ENCODE results near the gene PLEKHJ1. TPM values are rescaled to one million over a fixed set of nuclear protein-coding genes. Genes with fewer than 3 reads are reported as not detected.

PLEKHJ1 gene
- total RNA-seq, 2 donors from 2014 or later, result 67.4 to 92.7 TPM

- peak; percentile 66 to 77 for DNase-seq
- H3K27ac Mint-ChIP-seq, result no peak overlapping the region
- no peaks in the 10 kb centered on the region for H3K36me3 Mint-ChIP-seq (ENCODE audit: insufficient read depth in 2 of 2)
- no peaks in the 10 kb centered on the region for H3K27me3 Mint-ChIP-seq (ENCODE audit: low read depth)
- no peak overlapping the region for H3K4me3 Mint-ChIP-seq
- H3K4me1 Mint-ChIP-seq (ENCODE audit: low read depth), result peaks cover 41% of the 10 kb centered on the region
- H3K9me3 Mint-ChIP-seq, result no peaks in the 10 kb centered on the region
- peak; percentile 39 to 40 for ATAC-seq (replicated peaks in 1 of 2)
Measured at GRCh38 chr19:2261438-2262172, 25.5 kb upstream of the PLEKHJ1 start.

DNA sequence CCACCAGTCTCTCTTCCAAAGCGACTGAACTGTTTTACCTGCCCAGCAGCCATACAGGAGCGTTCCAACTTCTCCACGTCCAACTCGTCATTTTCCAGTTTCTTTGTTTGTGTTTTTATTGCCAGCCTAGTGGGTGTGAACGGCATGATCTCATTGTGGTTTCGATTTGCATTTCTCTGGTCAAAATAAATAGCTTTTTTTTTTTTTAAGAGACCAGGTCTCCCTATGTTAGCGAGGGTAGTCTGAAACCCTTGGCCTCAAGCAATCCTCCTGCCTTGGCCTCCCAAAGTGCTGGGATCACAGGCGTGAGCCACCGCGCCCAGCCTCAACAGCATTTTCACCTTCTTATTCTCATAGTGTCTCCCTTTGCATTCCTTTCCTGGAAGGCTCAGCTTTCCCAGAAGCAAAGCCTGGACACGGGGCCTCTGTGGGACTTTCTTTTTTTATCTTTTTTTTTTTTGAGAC, 24.2 kb upstream of the PLEKHJ1 start:
- ATAC-seq (replicated peaks in 1 of 2) (peak in 1 of 2 donors; percentile 20), DNase-seq (no peak)
- H3K27ac Mint-ChIP-seq, result peak overlapping the region; percentile 10

GRCh38 chr19:2259336-2259735, 23.2 kb upstream of the PLEKHJ1 start:
- H3K9me3 Mint-ChIP-seq, result no peaks in the 10 kb centered on the region
- H3K36me3 Mint-ChIP-seq (ENCODE audit: insufficient read depth in 2 of 2), result no peaks in the 10 kb centered on the region
- peak overlapping the region in 1 of 2 donors; percentile 61 for H3K4me3 Mint-ChIP-seq
- H3K27me3 Mint-ChIP-seq (ENCODE audit: low read depth), result no peaks in the 10 kb centered on the region
- no peak for DNase-seq
- peaks cover 34% of the 10 kb centered on the region for H3K4me1 Mint-ChIP-seq (ENCODE audit: low read depth)
- ATAC-seq (replicated peaks in 1 of 2), result no peak
- peak overlapping the region; percentile 89 for H3K27ac Mint-ChIP-seq

More for the DNA sequence above, 24.2 kb upstream of the PLEKHJ1 start:
- H3K4me1 Mint-ChIP-seq (ENCODE audit: low read depth), result peaks cover 34% of the 10 kb centered on the region
- H3K9me3 Mint-ChIP-seq, result no peaks in the 10 kb centered on the region
- no peaks in the 10 kb centered on the region for H3K36me3 Mint-ChIP-seq (ENCODE audit: insufficient read depth in 2 of 2)
- peak overlapping the region in 1 of 2 donors; percentile 47 for H3K4me3 Mint-ChIP-seq
- no peaks in the 10 kb centered on the region for H3K27me3 Mint-ChIP-seq (ENCODE audit: low read depth)

DNA sequence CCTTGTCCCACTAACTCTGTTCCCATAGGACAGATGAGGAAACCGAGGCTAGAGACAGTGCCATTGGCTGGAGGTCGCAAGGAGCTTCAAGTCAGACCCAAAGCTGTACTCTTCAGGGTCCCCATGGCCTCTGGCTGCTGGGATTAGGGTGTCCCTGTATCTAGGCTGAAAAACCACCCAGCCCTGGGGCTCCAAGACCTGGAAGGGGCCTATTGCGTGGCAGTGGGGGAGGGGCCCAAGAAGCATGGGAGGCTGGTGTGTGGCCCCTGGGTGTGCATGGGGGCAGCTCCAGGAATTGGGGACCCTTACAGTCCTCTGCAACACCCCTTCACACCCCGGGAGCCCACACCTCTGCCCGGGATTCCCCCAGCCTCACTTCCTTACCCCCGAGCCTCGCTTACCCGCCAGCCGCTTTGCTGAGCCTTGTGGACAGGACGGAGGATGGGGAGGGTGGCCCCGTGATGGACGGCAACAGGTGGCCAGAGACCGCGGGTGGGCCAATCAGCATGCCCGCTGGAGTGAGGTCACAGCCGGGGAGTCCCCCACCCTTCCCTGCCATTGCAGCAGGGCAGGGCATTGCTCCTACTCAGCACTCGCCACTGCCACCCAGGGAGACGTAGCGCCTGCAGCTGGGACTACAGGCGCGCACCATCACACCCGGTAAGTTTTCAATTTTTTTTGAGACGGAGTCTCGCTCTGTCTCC, 20.0 kb upstream of the PLEKHJ1 start, which contains the start of gene JSRP1:
TSS of gene JSRP1 (minus strand) at position 436 of the 704 bp plus-strand sequence. CDS start 1,103 bp downstream, outside the sequence.
- no peaks in the 10 kb centered on the region for H3K9me3 Mint-ChIP-seq
- H3K27me3 Mint-ChIP-seq (ENCODE audit: low read depth), result no peaks in the 10 kb centered on the region
- peak within 1 kb of the TSS; percentile 98 for H3K27ac Mint-ChIP-seq
- no peak for DNase-seq
- H3K4me1 Mint-ChIP-seq (ENCODE audit: low read depth), result peaks cover 43% of the 10 kb centered on the region
- ATAC-seq (replicated peaks in 1 of 2), result no peak
- no peaks in the 10 kb centered on the region for H3K36me3 Mint-ChIP-seq (ENCODE audit: insufficient read depth in 2 of 2)
- peak within 1 kb of the TSS; percentile 29 to 71 for H3K4me3 Mint-ChIP-seq

- H3K36me3 Mint-ChIP-seq (ENCODE audit: insufficient read depth in 2 of 2), result no peaks in the 10 kb centered on the region
- ATAC-seq (replicated peaks in 1 of 2) (no peak), DNase-seq (no peak)
- H3K4me3 Mint-ChIP-seq, result no peak overlapping the region
- no peaks in the 10 kb centered on the region for H3K9me3 Mint-ChIP-seq
- H3K27ac Mint-ChIP-seq, result no peak overlapping the region
- H3K27me3 Mint-ChIP-seq (ENCODE audit: low read depth), result no peaks in the 10 kb centered on the region
- H3K4me1 Mint-ChIP-seq (ENCODE audit: low read depth), result peaks cover 38% of the 10 kb centered on the region
Measured at GRCh38 chr19:2255112-2255845, 19.1 kb upstream of the PLEKHJ1 start.

GRCh38 chr19:2254064-2254872, 18.1 kb upstream of the PLEKHJ1 start:
- H3K9me3 Mint-ChIP-seq, result no peaks in the 10 kb centered on the region
- no peak for ATAC-seq (replicated peaks in 1 of 2)
- peak overlapping the region; percentile 52 to 59 for H3K4me3 Mint-ChIP-seq
- no peaks in the 10 kb centered on the region for H3K36me3 Mint-ChIP-seq (ENCODE audit: insufficient read depth in 2 of 2)
- peak overlapping the region; percentile 34 for H3K27ac Mint-ChIP-seq
- no peaks in the 10 kb centered on the region for H3K27me3 Mint-ChIP-seq (ENCODE audit: low read depth)
- DNase-seq, result no peak
- peaks cover 31% of the 10 kb centered on the region for H3K4me1 Mint-ChIP-seq (ENCODE audit: low read depth)

- Mint-ChIP-seq H3K9me3 (no peaks in the 10 kb centered on the region), H3K36me3 (ENCODE audit: insufficient read depth in 2 of 2) (no peaks in the 10 kb centered on the region), H3K27me3 (ENCODE audit: low read depth) (no peaks in the 10 kb centered on the region), H3K27ac (no peak overlapping the region), H3K4me1 (ENCODE audit: low read depth) (peaks cover 24% of the 10 kb centered on the region), H3K4me3 (peak overlapping the region; percentile 74 to 82)
- ATAC-seq (replicated peaks in 1 of 2) (peak; percentile 34 to 55), DNase-seq (peak; percentile 57 to 68)
Measured at GRCh38 chr19:2253106-2254063, 17.3 kb upstream of the PLEKHJ1 start.

- H3K27ac Mint-ChIP-seq, result no peak overlapping the region
- H3K4me3 Mint-ChIP-seq, result peak overlapping the region; percentile 74 to 82
- H3K4me1 Mint-ChIP-seq (ENCODE audit: low read depth), result peaks cover 18% of the 10 kb centered on the region
- H3K36me3 Mint-ChIP-seq (ENCODE audit: insufficient read depth in 2 of 2), result no peaks in the 10 kb centered on the region
- H3K27me3 Mint-ChIP-seq (ENCODE audit: low read depth), result no peaks in the 10 kb centered on the region
- H3K9me3 Mint-ChIP-seq, result no peaks in the 10 kb centered on the region
- ATAC-seq (replicated peaks in 1 of 2) (peak; percentile 20 to 27), DNase-seq (no peak)
Measured at GRCh38 chr19:2252797-2253105, 16.6 kb upstream of the PLEKHJ1 start.

DNA sequence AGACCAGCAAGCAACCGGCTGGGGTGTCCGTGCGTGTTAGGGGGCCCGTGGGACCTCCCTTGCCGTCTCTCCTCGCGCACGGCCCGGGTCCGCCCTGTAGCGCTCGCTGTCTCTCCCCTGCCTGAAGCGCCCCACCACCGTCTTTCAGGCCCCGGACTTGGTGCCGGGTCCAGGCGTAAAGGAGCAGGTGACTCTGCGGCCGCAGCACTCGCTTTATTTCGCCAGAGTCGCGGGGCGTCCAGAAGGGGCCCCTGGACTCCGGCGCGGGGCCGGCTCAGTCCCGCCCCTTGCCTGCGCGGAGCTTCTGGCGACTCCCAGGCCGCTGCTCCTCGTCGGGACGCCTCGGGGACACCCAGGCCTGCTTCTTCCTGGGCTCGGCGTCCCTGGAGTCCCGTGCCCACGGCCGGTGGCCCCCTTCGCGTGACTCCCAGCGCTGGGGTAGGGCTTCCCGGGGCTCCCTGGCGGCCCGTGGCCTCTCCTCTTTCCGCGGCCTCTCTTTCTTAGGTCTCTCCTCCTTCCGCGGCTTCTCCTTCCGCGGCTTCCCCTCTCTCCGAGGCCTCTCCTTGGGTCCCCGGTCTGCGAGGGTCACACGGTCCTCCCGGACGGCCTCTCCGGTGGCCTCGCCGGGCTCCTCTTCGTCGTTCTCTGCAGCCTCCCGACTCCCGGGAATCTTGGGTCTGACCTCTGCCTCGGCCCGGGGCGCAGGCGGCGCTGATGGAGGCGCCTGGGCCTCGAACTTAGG, 16.1 kb upstream of the PLEKHJ1 start:
- H3K36me3 Mint-ChIP-seq (ENCODE audit: insufficient read depth in 2 of 2), result no peaks in the 10 kb centered on the region
- H3K9me3 Mint-ChIP-seq, result no peaks in the 10 kb centered on the region
- no peak for DNase-seq
- H3K4me3 Mint-ChIP-seq, result peak overlapping the region; percentile 74 to 82
- no peaks in the 10 kb centered on the region for H3K27me3 Mint-ChIP-seq (ENCODE audit: low read depth)
- H3K27ac Mint-ChIP-seq, result no peak overlapping the region
- peaks cover 13% of the 10 kb centered on the region for H3K4me1 Mint-ChIP-seq (ENCODE audit: low read depth)
- ATAC-seq (replicated peaks in 1 of 2), result peak; percentile 6 to 13

GRCh38 chr19:2251106-2252054, 15.3 kb upstream of the PLEKHJ1 start:
- no peak overlapping the region for H3K27ac Mint-ChIP-seq
- H3K9me3 Mint-ChIP-seq, result no peaks in the 10 kb centered on the region
- H3K4me1 Mint-ChIP-seq (ENCODE audit: low read depth), result peaks cover 10% of the 10 kb centered on the region
- H3K4me3 Mint-ChIP-seq, result peak overlapping the region; percentile 74 to 82
- no peaks in the 10 kb centered on the region for H3K36me3 Mint-ChIP-seq (ENCODE audit: insufficient read depth in 2 of 2)
- peak; percentile 22 for ATAC-seq (replicated peaks in 1 of 2)
- DNase-seq, result peak; percentile 32 to 38
- H3K27me3 Mint-ChIP-seq (ENCODE audit: low read depth), result no peaks in the 10 kb centered on the region

All from activated T-cell treated with anti-CD3 and anti-CD28 coated beads, Interleukin-2, amount 50 U/mL, for 72 hours (primary cell).